DOHH2 (cell line): Measurements from ENCODE around the gene SOX8.

Experiments used
- EZH2phosphoT487 ChIP-seq: fragments of 200-600 bp; sonication (generic); IDR thresholded peaks from 2 replicates; pipeline ENCODE4 v1.6.1; 2017; ENCODE audit warnings: borderline replicate concordance, mild to moderate bottlenecking, antibody characterized with exemption, low read length, moderate library complexity, mixed read lengths
- TF ChIP-seq, protein P1 (sequence below): fragments of 200-600 bp; sonication (generic); IDR thresholded peaks from one replicate; pipeline ENCODE4 v1.5.1; 2014; ENCODE audit warnings: antibody characterized with exemption, mild to moderate bottlenecking, low read depth, low read length; ENCODE audit not compliant: poor library complexity, severe bottlenecking

DNA sequence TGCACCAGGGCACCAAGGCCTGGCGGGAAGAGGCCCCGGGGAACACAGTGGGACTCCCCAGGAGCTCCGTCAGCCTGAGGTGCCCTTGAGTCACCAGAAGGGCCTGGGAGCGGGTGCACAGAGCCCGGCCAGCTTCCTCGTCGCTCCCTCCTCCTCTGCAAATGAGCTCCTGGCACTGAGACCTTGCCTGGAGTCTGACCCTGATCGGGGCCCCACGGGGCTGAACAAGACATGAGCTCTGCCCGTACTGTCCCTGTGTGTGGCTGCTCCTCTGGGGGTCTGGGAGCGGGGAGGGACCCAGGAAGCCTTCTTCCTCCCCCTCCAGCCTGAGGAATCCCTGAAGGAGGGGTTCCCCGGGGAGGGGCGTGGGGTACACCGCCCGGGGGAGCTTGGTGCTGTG lies 54.6 kb downstream of the SOX8 start:
- TF ChIP-seq, protein P1, sequence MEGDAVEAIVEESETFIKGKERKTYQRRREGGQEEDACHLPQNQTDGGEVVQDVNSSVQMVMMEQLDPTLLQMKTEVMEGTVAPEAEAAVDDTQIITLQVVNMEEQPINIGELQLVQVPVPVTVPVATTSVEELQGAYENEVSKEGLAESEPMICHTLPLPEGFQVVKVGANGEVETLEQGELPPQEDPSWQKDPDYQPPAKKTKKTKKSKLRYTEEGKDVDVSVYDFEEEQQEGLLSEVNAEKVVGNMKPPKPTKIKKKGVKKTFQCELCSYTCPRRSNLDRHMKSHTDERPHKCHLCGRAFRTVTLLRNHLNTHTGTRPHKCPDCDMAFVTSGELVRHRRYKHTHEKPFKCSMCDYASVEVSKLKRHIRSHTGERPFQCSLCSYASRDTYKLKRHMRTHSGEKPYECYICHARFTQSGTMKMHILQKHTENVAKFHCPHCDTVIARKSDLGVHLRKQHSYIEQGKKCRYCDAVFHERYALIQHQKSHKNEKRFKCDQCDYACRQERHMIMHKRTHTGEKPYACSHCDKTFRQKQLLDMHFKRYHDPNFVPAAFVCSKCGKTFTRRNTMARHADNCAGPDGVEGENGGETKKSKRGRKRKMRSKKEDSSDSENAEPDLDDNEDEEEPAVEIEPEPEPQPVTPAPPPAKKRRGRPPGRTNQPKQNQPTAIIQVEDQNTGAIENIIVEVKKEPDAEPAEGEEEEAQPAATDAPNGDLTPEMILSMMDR: no peak
- TF ChIP-seq EZH2phosphoT487: no peak
